K562 (cell line): ENCODE data around the gene TNNT2. TPM values are rescaled to one million over a fixed set of nuclear protein-coding genes. Genes with fewer than 3 reads are reported as not detected.
A peak's percentile ranks its signal among the peaks of the same experiment; 100 is the strongest.

Source experiments
- CBFB ChIP-seq: sonication (generic); formaldehyde crosslinking; IDR thresholded peaks from 2 replicates; pipeline ENCODE4 v1.4.0; 2020; ENCODE audit warnings: mild to moderate bottlenecking, missing genetic modification reagents
- GATA2 ChIP-seq: sonication (generic); formaldehyde crosslinking; IDR thresholded peaks from 2 replicates; pipeline ENCODE4 v1.4.0; 2020; ENCODE audit warnings: mild to moderate bottlenecking, missing genetic modification reagents
- HDAC6 ChIP-seq: IDR thresholded peaks from 2 replicates; pipeline ENCODE4 v1.6.1; 2012; ENCODE audit warnings: low read depth, mild to moderate bottlenecking, control low read depth, inconsistent platforms, low read length, moderate library complexity
- HNRNPK ChIP-seq: fragments of 200-400 bp; formaldehyde crosslinking; IDR thresholded peaks from one replicate; pipeline ENCODE4 v1.6.1; 2018; ENCODE audit warnings: mild to moderate bottlenecking, low read depth, low read length; ENCODE audit not compliant: poor library complexity, severe bottlenecking
- IFI16 ChIP-seq: fragments of 250-450 bp; sonication (Bioruptor Pico); IDR thresholded peaks from 2 replicates; pipeline ENCODE4 v2.1.2; 2022; ENCODE audit warnings: mild to moderate bottlenecking, inconsistent platforms
- MED1 ChIP-seq: sonication (generic); formaldehyde crosslinking; IDR thresholded peaks from 2 replicates; pipeline ENCODE4 v1.8.1; 2023; ENCODE audit warnings: missing genetic modification reagents, borderline replicate concordance
- NR3C1 ChIP-seq: sonication (generic); formaldehyde crosslinking; IDR thresholded peaks from 2 replicates; pipeline ENCODE4 v1.8.1; 2022; ENCODE audit warnings: missing genetic modification reagents
- NRF1 ChIP-seq, 2 experiments: fragments of 450-650 bp; IDR thresholded peaks in 1 of 2; conservative IDR thresholded peaks in 1 of 2; 2 replicates each; pipeline ENCODE4 v1.6.1; 2014; ENCODE audit warnings: mild to moderate bottlenecking in 2 of 2
- OTX1 ChIP-seq: fragments of 450-650 bp; formaldehyde crosslinking; IDR thresholded peaks from 2 replicates; pipeline ENCODE4 v1.4.0; 2022; ENCODE audit warnings: mild to moderate bottlenecking
- TRIM24 ChIP-seq, 2 experiments: fragments of 450-650 bp; IDR thresholded peaks; 2 replicates each; pipeline ENCODE4 v1.6.1; 2016
- ZNF12 ChIP-seq: sonication (generic); formaldehyde crosslinking; IDR thresholded peaks from 2 replicates; pipeline ENCODE4 v1.4.0; 2020; ENCODE audit warnings: mild to moderate bottlenecking, missing genetic modification reagents
- ZNF695 ChIP-seq: fragments of 450-650 bp; formaldehyde crosslinking; IDR thresholded peaks from 2 replicates; pipeline ENCODE4 v1.4.0; 2020; ENCODE audit warnings: mild to moderate bottlenecking, moderate library complexity
- polyA plus RNA-seq, 8 experiments: library from polyadenylated mRNA; depleted of rRNA in 4 of 8; stranded (reverse) in 5 of 8; unstranded in 3 of 8; fragments of >200 nt; fragmentation: Nextera tagmentation in 2 of 8; fragmentation: Illumina TruSeq in 1 of 8; extraction: Ambion mirVana in 2 of 8; extraction: Trizol in 1 of 8; gene quantifications; 2 replicates each; pipeline versions ENCODE4 v1.2.1 to v1.2.3, GENCODE V29; 2011 to 2014; ENCODE audit warnings: inconsistent platforms in 1 of 8, missing spikeins in 1 of 8
- total RNA-seq, 7 experiments: library from RNA; depleted of rRNA in 6 of 7; stranded (reverse); fragments of >200 nt in 6 of 7; fragmentation: Illumina TruSeq in 2 of 7; extraction: Trizol in 2 of 7; gene quantifications; 2 replicates each; pipeline versions ENCODE4 v1.2.1 to v1.2.3, GENCODE V29; 2011 to 2021; ENCODE audit warnings: low replicate concordance in 1 of 7
- TF ChIP-seq, protein P1 (sequence below): fragments of 150-350 bp; IDR thresholded peaks from 2 replicates; pipeline ENCODE4 v1.6.1; 2014; ENCODE audit warnings: low read depth, mild to moderate bottlenecking, low read length, borderline replicate concordance
- TF ChIP-seq, protein P2 (sequence below): fragments of 450-650 bp; formaldehyde crosslinking; IDR thresholded peaks from 2 replicates; pipeline ENCODE4 v1.4.0; 2022; ENCODE audit warnings: missing genetic modification characterization
- TF ChIP-seq, protein P3 (sequence below): fragments of 450-650 bp; formaldehyde crosslinking; IDR thresholded peaks from 2 replicates; pipeline ENCODE4 v1.4.0; 2020; ENCODE audit warnings: mild to moderate bottlenecking, moderate library complexity
- TF ChIP-seq, protein P4 (sequence below): fragments of 250-450 bp; sonication (Bioruptor Pico); IDR thresholded peaks from 2 replicates; pipeline ENCODE4 v1.5.0; 2021
- TF ChIP-seq, protein P5 (sequence below): fragments of 250-450 bp; sonication (Bioruptor Pico); IDR thresholded peaks from 2 replicates; pipeline ENCODE4 v1.4.0; 2020; ENCODE audit warnings: mild to moderate bottlenecking, moderate library complexity
- TF ChIP-seq, protein P6 (sequence below): fragments of 250-450 bp; sonication (Bioruptor Pico); IDR thresholded peaks from 2 replicates; pipeline ENCODE4 v1.8.0; 2021; ENCODE audit warnings: mild to moderate bottlenecking, moderate library complexity

TNNT2 gene
- total and polyA plus RNA-seq, 9 of the 15 experiments (the other 6 are each of a cell fraction or from before 2014, with no cell fraction given), result not detected

DNA sequence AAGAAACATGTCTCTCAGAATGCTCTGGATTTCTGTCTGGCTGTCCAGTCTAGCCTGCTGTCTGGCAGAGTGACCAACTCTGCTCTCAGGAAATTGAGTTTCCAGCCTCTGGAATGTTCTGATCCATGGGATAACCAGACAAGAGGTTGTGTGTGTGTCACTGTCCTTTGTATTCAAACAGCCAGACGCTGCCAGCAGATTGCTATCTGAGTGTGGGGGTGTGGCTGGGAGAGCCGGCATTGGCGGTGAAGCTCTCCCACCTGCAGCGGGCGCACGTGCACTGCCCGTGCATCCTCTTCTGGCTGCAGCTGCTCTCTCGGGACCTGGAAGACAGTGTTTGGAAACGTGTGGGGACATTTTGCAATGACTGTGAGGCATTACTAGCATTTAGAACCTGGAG is 68.1 kb downstream of the TNNT2 start (continued):
- TF ChIP-seq, protein P1, sequence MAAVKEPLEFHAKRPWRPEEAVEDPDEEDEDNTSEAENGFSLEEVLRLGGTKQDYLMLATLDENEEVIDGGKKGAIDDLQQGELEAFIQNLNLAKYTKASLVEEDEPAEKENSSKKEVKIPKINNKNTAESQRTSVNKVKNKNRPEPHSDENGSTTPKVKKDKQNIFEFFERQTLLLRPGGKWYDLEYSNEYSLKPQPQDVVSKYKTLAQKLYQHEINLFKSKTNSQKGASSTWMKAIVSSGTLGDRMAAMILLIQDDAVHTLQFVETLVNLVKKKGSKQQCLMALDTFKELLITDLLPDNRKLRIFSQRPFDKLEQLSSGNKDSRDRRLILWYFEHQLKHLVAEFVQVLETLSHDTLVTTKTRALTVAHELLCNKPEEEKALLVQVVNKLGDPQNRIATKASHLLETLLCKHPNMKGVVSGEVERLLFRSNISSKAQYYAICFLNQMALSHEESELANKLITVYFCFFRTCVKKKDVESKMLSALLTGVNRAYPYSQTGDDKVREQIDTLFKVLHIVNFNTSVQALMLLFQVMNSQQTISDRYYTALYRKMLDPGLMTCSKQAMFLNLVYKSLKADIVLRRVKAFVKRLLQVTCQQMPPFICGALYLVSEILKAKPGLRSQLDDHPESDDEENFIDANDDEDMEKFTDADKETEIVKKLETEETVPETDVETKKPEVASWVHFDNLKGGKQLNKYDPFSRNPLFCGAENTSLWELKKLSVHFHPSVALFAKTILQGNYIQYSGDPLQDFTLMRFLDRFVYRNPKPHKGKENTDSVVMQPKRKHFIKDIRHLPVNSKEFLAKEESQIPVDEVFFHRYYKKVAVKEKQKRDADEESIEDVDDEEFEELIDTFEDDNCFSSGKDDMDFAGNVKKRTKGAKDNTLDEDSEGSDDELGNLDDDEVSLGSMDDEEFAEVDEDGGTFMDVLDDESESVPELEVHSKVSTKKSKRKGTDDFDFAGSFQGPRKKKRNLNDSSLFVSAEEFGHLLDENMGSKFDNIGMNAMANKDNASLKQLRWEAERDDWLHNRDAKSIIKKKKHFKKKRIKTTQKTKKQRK, result no peak
- TF ChIP-seq IFI16 (CRISPR knock-in tag) (no peak), NR3C1 (CRISPR knock-in tag) (no peak), HDAC6 (no peak), ZNF695 (CRISPR knock-in tag) (no peak), ZNF12 (CRISPR knock-in tag) (no peak), OTX1 (no peak), HNRNPK (no peak), MED1 (no peak), CBFB (CRISPR knock-in tag) (no peak), NRF1 (conservative IDR thresholded peaks at IDR 0.05 in 1 of 2, IDR thresholded peaks at IDR 0.05 in 1 of 2) (peak; percentile 43 to 51; a peak in 2 of 4 replicates), GATA2 (CRISPR knock-in tag) (peak; percentile 92), TRIM24 (IDR thresholded peaks at IDR 0.05) (no peak)
- TF ChIP-seq, protein P2, sequence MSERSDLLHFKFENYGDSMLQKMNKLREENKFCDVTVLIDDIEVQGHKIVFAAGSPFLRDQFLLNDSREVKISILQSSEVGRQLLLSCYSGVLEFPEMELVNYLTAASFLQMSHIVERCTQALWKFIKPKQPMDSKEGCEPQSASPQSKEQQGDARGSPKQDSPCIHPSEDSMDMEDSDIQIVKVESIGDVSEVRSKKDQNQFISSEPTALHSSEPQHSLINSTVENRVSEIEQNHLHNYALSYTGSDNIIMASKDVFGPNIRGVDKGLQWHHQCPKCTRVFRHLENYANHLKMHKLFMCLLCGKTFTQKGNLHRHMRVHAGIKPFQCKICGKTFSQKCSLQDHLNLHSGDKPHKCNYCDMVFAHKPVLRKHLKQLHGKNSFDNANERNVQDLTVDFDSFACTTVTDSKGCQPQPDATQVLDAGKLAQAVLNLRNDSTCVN, result no peak
- TF ChIP-seq, protein P3, sequence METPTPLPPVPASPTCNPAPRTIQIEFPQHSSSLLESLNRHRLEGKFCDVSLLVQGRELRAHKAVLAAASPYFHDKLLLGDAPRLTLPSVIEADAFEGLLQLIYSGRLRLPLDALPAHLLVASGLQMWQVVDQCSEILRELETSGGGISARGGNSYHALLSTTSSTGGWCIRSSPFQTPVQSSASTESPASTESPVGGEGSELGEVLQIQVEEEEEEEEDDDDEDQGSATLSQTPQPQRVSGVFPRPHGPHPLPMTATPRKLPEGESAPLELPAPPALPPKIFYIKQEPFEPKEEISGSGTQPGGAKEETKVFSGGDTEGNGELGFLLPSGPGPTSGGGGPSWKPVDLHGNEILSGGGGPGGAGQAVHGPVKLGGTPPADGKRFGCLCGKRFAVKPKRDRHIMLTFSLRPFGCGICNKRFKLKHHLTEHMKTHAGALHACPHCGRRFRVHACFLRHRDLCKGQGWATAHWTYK (CRISPR knock-in tag), result no peak
- TF ChIP-seq, protein P4, sequence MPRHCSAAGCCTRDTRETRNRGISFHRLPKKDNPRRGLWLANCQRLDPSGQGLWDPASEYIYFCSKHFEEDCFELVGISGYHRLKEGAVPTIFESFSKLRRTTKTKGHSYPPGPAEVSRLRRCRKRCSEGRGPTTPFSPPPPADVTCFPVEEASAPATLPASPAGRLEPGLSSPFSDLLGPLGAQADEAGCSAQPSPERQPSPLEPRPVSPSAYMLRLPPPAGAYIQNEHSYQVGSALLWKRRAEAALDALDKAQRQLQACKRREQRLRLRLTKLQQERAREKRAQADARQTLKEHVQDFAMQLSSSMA (CRISPR knock-in tag), result no peak
- TF ChIP-seq, protein P5, sequence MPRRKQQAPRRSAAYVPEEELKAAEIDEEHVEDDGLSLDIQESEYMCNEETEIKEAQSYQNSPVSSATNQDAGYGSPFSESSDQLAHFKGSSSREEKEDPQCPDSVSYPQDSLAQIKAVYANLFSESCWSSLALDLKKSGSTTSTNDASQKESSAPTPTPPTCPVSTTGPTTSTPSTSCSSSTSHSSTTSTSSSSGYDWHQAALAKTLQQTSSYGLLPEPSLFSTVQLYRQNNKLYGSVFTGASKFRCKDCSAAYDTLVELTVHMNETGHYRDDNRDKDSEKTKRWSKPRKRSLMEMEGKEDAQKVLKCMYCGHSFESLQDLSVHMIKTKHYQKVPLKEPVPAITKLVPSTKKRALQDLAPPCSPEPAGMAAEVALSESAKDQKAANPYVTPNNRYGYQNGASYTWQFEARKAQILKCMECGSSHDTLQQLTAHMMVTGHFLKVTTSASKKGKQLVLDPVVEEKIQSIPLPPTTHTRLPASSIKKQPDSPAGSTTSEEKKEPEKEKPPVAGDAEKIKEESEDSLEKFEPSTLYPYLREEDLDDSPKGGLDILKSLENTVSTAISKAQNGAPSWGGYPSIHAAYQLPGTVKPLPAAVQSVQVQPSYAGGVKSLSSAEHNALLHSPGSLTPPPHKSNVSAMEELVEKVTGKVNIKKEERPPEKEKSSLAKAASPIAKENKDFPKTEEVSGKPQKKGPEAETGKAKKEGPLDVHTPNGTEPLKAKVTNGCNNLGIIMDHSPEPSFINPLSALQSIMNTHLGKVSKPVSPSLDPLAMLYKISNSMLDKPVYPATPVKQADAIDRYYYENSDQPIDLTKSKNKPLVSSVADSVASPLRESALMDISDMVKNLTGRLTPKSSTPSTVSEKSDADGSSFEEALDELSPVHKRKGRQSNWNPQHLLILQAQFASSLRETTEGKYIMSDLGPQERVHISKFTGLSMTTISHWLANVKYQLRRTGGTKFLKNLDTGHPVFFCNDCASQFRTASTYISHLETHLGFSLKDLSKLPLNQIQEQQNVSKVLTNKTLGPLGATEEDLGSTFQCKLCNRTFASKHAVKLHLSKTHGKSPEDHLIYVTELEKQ (CRISPR knock-in tag), result no peak
- TF ChIP-seq, protein P6, sequence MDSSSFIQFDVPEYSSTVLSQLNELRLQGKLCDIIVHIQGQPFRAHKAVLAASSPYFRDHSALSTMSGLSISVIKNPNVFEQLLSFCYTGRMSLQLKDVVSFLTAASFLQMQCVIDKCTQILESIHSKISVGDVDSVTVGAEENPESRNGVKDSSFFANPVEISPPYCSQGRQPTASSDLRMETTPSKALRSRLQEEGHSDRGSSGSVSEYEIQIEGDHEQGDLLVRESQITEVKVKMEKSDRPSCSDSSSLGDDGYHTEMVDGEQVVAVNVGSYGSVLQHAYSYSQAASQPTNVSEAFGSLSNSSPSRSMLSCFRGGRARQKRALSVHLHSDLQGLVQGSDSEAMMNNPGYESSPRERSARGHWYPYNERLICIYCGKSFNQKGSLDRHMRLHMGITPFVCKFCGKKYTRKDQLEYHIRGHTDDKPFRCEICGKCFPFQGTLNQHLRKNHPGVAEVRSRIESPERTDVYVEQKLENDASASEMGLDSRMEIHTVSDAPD (CRISPR knock-in tag), result no peak
